ENCODE measurements around the gene ATP13A2. TPM values are rescaled to one million over a fixed set of nuclear protein-coding genes. Genes with fewer than 3 reads are reported as not detected.
A peak's percentile ranks its signal among the peaks of the same experiment; 100 is the strongest.

The ATP13A2 gene
- total RNA-seq, 3 donors from 2014 or later (not counting 1 experiment from before 2014, with no cell fraction given) = 38.7 to 53.6 (median 42.8) TPM

- no peak for DNase-seq
- Mint-ChIP-seq H3K36me3 (no peaks in the 10 kb centered on the region), H3K4me3 (no peak overlapping the region), H3K27ac (no peak overlapping the region), H3K4me1 (no peaks in the 10 kb centered on the region), H3K9me3 (no peaks in the 10 kb centered on the region), H3K27me3 (ENCODE audit: low read depth in 2 of 2) (peaks cover 0 to 3% of the 10 kb centered on the region in 2 donors)
- 96% methylated on average over 14 of the region's 14 CpGs for WGBS (ENCODE audit: insufficient coverage)
- no peak overlapping the region for H3K4me3 ChIP-seq (ENCODE audit: low read length)
- peaks cover 4% of the 10 kb centered on the region for H3K27me3 ChIP-seq (ENCODE audit: control insufficient read depth, insufficient read depth, low read length)
- ATAC-seq = no peak
- H3K4me1 ChIP-seq (ENCODE audit: control insufficient read depth, insufficient read depth, low read length) = peaks cover 3% of the 10 kb centered on the region
- intact Hi-C loops (cut with micrococcal nuclease) = no loop called here
- no peaks in the 10 kb centered on the region for H3K9me3 ChIP-seq (ENCODE audit: control insufficient read depth, insufficient read depth, low read length)
- no peaks in the 10 kb centered on the region for H3K36me3 ChIP-seq (ENCODE audit: control insufficient read depth, insufficient read depth, low read length)
- no peak overlapping the region for H3K27ac ChIP-seq (ENCODE audit: low read length)
- no peak for TF ChIP-seq CTCF (IDR thresholded peaks at IDR 0.05)
Measured at GRCh38 chr1:16975211-16975610, 36.5 kb downstream of the ATP13A2 start.

GRCh38 chr1:16973215-16973614 lies 38.5 kb downstream of the ATP13A2 start:
- ATAC-seq = no peak
- 87% methylated on average over 9 of the region's 9 CpGs for WGBS (ENCODE audit: insufficient coverage)
- TF ChIP-seq CTCF (IDR thresholded peaks at IDR 0.05) = no peak
- no peaks in the 10 kb centered on the region for H3K27me3 Mint-ChIP-seq (ENCODE audit: low read depth in 2 of 2)
- Histone ChIP-seq H3K4me3 (ENCODE audit: low read length) (no peak overlapping the region), H3K9me3 (ENCODE audit: control insufficient read depth, insufficient read depth, low read length) (no peaks in the 10 kb centered on the region), H3K27ac (ENCODE audit: low read length) (no peak overlapping the region), H3K4me1 (ENCODE audit: control insufficient read depth, insufficient read depth, low read length) (no peaks in the 10 kb centered on the region), H3K27me3 (ENCODE audit: control insufficient read depth, insufficient read depth, low read length) (no peaks in the 10 kb centered on the region), H3K36me3 (ENCODE audit: control insufficient read depth, insufficient read depth, low read length) (peaks cover 2% of the 10 kb centered on the region)
- no peaks in the 10 kb centered on the region for H3K9me3 Mint-ChIP-seq
- H3K4me3 Mint-ChIP-seq = no peak overlapping the region
- no peak for DNase-seq
- no peaks in the 10 kb centered on the region for H3K4me1 Mint-ChIP-seq
- no peaks in the 10 kb centered on the region for H3K36me3 Mint-ChIP-seq
- intact Hi-C loops (cut with micrococcal nuclease) = no loop called here
- H3K27ac Mint-ChIP-seq = no peak overlapping the region

GRCh38 chr1:16972189-16972895 lies 39.4 kb downstream of the ATP13A2 start:
- Mint-ChIP-seq H3K4me1 (no peaks in the 10 kb centered on the region), H3K27ac (peak overlapping the region in 1 of 2 donors; percentile 43), H3K4me3 (no peak overlapping the region), H3K36me3 (no peaks in the 10 kb centered on the region), H3K27me3 (ENCODE audit: low read depth in 2 of 2) (no peaks in the 10 kb centered on the region), H3K9me3 (no peaks in the 10 kb centered on the region)
- intact Hi-C loops (cut with micrococcal nuclease) = no loop called here
- TF ChIP-seq CTCF (IDR thresholded peaks at IDR 0.05) = no peak
- ATAC-seq = no peak
- Histone ChIP-seq H3K27me3 (ENCODE audit: control insufficient read depth, insufficient read depth, low read length) (no peaks in the 10 kb centered on the region), H3K4me1 (ENCODE audit: control insufficient read depth, insufficient read depth, low read length) (no peaks in the 10 kb centered on the region), H3K27ac (ENCODE audit: low read length) (no peak overlapping the region), H3K9me3 (ENCODE audit: control insufficient read depth, insufficient read depth, low read length) (no peaks in the 10 kb centered on the region), H3K36me3 (ENCODE audit: control insufficient read depth, insufficient read depth, low read length) (peaks cover 2% of the 10 kb centered on the region), H3K4me3 (ENCODE audit: low read length) (no peak overlapping the region)
- 92% methylated on average over 10 of the region's 11 CpGs for WGBS (ENCODE audit: insufficient coverage)
- no peak for DNase-seq

Data from natural killer cell (primary cell).